Activated CD8-positive, alpha-beta T cell treated with anti-CD3 and anti-CD28 coated beads for 36 hours (primary cell): ENCODE measurements around the gene NPC1. TPM values are rescaled to one million over a fixed set of nuclear protein-coding genes. Genes with fewer than 3 reads are reported as not detected.

ENCODE experiments used
- ATAC-seq: fragments of 200-7000 bp; cut with Tn5 transposase; one replicate; pipeline ENCODE4 v1.10.0; 2021; ENCODE audit warnings: mild to moderate bottlenecking, moderate library complexity
- CTCF ChIA-PET: fragments of 350-600 bp; sonication (Branson Sonifier 250); formaldehyde crosslinking; loops from one replicate; lab custom pipeline; 2021; ENCODE audit warnings: antibody characterized with exemption; lab: Charles Lee
- POLR2A ChIA-PET: fragments of 350-600 bp; sonication (Branson Sonifier 250); formaldehyde crosslinking; loops from one replicate; lab custom pipeline; 2021; ENCODE audit warnings: antibody characterized with exemption; lab: Charles Lee
- DNase-seq: peaks from one replicate; pipeline ENCODE4 v3.0.0-alpha.2; 2020
- H3K27ac Mint-ChIP-seq: one replicate; pipeline ENCODE4 v1.8.0; 2021; ENCODE audit warnings: mild to moderate bottlenecking, mixed read lengths
- H3K27me3 Mint-ChIP-seq: one replicate; pipeline ENCODE4 v1.8.0; 2021; ENCODE audit warnings: mixed read lengths
- H3K36me3 Mint-ChIP-seq: one replicate; pipeline ENCODE4 v1.8.0; 2021; ENCODE audit warnings: low read depth, mixed read lengths
- H3K4me1 Mint-ChIP-seq: one replicate; pipeline ENCODE4 v1.8.0; 2021; ENCODE audit warnings: low read depth, mixed read lengths
- H3K4me3 Mint-ChIP-seq: one replicate; pipeline ENCODE4 v1.8.0; 2021; ENCODE audit warnings: mild to moderate bottlenecking, moderate library complexity, mixed read lengths
- H3K9me3 Mint-ChIP-seq: one replicate; pipeline ENCODE4 v1.8.0; 2021; ENCODE audit warnings: mixed read lengths
- intact Hi-C: fragments of 100-400 bp; cut with micrococcal nuclease; formaldehyde crosslinking; loops from one replicate; pipeline ENCODE4 v1.10.0; 2022
- total RNA-seq, 2 experiments: library from RNA; stranded (reverse); gene quantifications; one replicate each; pipeline ENCODE4 v1.2.3, GENCODE V29; 2021
- TF ChIP-seq, protein P1 (sequence below): fragments of 200-600 bp; IDR thresholded peaks from one replicate; pipeline ENCODE4 v1.8.0; 2022; ENCODE audit warnings: antibody characterized with exemption, mild to moderate bottlenecking

The NPC1 gene
- total RNA-seq, 2 experiments from 2014 or later: 21.5 to 22.9 TPM

GRCh38 chr18:23506393-23506792 is 79.9 kb downstream of the NPC1 start:
- ChIA-PET CTCF (interaction anchor here (1.0 to 1.5 kb wide), 2 partner anchors 82 to 375 kb away, joined by 3 to 5 read pairs; no protein-coding TSS in a partner anchor), POLR2A (no interaction called here)
- peaks cover 35% of the 10 kb centered on the region for H3K4me1 Mint-ChIP-seq
- H3K36me3 Mint-ChIP-seq: peaks cover 23% of the 10 kb centered on the region
- ATAC-seq: no peak
- no peak for DNase-seq
- no peak overlapping the region for H3K27ac Mint-ChIP-seq
- intact Hi-C loops: no loop called here
- no peaks in the 10 kb centered on the region for H3K9me3 Mint-ChIP-seq
- no peaks in the 10 kb centered on the region for H3K27me3 Mint-ChIP-seq
- H3K4me3 Mint-ChIP-seq: no peak overlapping the region
- TF ChIP-seq, protein P1, sequence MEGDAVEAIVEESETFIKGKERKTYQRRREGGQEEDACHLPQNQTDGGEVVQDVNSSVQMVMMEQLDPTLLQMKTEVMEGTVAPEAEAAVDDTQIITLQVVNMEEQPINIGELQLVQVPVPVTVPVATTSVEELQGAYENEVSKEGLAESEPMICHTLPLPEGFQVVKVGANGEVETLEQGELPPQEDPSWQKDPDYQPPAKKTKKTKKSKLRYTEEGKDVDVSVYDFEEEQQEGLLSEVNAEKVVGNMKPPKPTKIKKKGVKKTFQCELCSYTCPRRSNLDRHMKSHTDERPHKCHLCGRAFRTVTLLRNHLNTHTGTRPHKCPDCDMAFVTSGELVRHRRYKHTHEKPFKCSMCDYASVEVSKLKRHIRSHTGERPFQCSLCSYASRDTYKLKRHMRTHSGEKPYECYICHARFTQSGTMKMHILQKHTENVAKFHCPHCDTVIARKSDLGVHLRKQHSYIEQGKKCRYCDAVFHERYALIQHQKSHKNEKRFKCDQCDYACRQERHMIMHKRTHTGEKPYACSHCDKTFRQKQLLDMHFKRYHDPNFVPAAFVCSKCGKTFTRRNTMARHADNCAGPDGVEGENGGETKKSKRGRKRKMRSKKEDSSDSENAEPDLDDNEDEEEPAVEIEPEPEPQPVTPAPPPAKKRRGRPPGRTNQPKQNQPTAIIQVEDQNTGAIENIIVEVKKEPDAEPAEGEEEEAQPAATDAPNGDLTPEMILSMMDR: no peak

DNA sequence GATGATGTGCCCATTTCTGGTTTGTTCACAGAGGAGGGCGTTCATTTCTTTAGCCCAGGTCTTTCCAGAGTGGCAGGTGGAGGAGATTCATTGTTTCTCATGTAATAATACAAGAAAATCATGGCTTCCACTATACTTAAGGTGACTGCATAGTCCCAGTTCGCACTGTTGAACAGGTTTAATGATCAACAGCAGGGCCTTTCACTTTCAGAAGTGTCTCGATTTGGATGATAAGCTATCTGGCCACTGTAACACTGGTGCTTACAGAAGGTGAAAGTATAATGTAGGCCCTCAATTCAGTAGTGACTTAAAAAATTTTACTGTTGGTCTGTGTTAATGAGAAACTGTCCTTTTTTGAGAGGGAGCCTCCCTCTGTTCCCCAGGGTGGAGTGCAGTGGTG is 81.6 kb downstream of the NPC1 start:
- Mint-ChIP-seq H3K4me1 (peaks cover 33% of the 10 kb centered on the region), H3K9me3 (no peaks in the 10 kb centered on the region), H3K27me3 (no peaks in the 10 kb centered on the region), H3K27ac (peak overlapping the region; percentile 84), H3K4me3 (peak overlapping the region; percentile 97), H3K36me3 (peaks cover 12% of the 10 kb centered on the region)
- CTCF ChIA-PET: interaction anchor here (0.6 to 1.7 kb wide), 9 partner anchors 10 to 373 kb away, joined by 3 to 6 read pairs (median 4); no protein-coding TSS in a partner anchor
- intact Hi-C loops: loop anchor here (5.0 kb wide), 1 partner anchor 83 kb away; the partner anchor contains the start of gene NPC1
- DNase-seq: peak; percentile 22
- TF ChIP-seq, protein P1: no peak
- peak; percentile 14 for ATAC-seq
- POLR2A ChIA-PET: interaction anchor here (1.5 to 3.5 kb wide), 2 partner anchors 16 to 18 kb away, joined by 6 to 11 read pairs; no protein-coding TSS in a partner anchor

DNA sequence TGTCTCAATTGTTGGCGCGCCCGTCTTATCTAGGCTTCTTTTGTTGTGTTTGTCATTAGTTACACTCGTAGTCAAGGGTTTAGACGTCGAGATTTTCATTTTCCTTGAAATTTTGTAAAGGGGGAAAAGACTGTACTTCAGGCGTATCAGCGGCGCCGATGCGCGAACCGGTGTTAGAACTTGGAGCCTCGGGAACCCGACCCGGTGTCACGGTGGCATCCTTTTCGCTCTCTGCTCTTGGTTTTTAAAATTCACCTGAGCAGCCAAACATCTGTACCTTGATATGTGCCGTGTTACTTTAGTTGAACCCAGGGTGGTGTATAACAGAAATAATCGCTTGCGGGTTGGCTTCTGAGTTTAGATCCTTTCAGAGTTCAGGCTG is 82.4 kb downstream of the NPC1 start:
- intact Hi-C loops: loop anchor here (5.0 kb wide), 1 partner anchor 83 kb away; the partner anchor contains the start of gene NPC1
- POLR2A ChIA-PET: interaction anchor here (1.5 to 3.5 kb wide), 4 partner anchors 16 to 76 kb away, joined by 5 to 11 read pairs (median 6); partner anchors contain the start of gene RIOK3
- no peaks in the 10 kb centered on the region for H3K27me3 Mint-ChIP-seq
- TF ChIP-seq, protein P1: no peak
- H3K4me3 Mint-ChIP-seq: peak overlapping the region; percentile 97
- ATAC-seq (no peak), DNase-seq (peak; percentile 18)
- H3K27ac Mint-ChIP-seq: peak overlapping the region; percentile 84
- CTCF ChIA-PET: interaction anchor here (1.1 to 1.7 kb wide), 3 partner anchors 11 to 20 kb away, joined by 3 to 4 read pairs (median 4); no protein-coding TSS in a partner anchor
- peaks cover 12% of the 10 kb centered on the region for H3K36me3 Mint-ChIP-seq
- peaks cover 35% of the 10 kb centered on the region for H3K4me1 Mint-ChIP-seq
- no peaks in the 10 kb centered on the region for H3K9me3 Mint-ChIP-seq

DNA sequence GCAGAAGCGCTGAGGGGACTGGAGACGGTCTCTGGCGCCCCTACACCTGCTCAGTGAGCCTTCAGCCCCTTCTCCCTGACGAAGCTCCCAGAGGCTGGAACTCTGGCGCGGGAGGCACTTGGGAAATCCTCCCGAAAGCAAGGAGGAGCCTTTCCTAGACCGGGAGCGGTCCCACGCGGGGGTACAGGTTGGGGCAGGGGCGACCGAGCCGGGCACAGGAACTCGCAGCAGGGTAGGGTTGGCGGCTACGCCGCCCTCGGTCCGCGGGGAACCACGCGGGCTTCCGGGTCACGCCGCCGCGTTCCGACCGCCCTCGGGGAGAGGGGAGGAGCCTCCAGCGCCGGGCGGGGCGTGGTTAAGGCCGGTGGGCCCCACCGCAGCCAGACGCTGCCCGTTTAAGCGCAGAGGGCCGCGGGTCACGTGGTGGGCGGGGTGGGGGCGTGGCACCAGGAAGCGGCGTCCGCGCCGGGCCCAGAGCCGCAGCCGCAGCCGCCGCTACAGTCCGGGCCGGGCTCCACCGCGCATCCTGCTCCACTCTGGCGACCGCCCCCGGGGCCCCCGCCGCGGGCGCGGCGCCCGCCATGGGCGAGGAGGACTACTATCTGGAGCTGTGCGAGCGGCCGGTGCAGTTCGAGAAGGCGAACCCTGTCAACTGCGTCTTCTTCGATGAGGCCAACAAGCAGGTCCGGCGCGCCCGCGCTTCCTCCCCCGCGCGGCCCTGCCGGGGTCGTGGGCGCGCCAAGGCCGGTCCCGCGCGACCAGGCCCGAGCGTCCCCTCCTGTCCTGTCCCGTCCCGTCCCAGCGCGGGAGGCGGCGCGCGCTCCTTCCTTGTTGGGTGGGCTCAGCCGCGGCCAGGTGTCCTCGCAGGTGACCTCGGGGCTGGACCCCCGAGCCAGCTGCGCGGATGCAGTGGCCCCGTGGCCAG is 83.0 kb downstream of the NPC1 start, which contains the start of gene RMC1:
Gene RMC1, plus strand, starts transcription at position 474 of the 925 bp plus-strand sequence. Its CDS starts 108 bp downstream, at position 582.
- H3K9me3 Mint-ChIP-seq: no peaks in the 10 kb centered on the region
- TF ChIP-seq, protein P1: no peak
- intact Hi-C loops: loop anchor here (5.0 kb wide), 1 partner anchor 84 kb away; the partner anchor contains the start of gene NPC1

More for the DNA sequence above, 83.0 kb downstream of the NPC1 start, which contains the start of gene RMC1:
- Mint-ChIP-seq H3K36me3 (peaks cover 11% of the 10 kb centered on the region), H3K4me3 (peak within 1 kb of the TSS; percentile 97), H3K27ac (peak within 1 kb of the TSS; percentile 89), H3K27me3 (no peaks in the 10 kb centered on the region), H3K4me1 (peaks cover 36% of the 10 kb centered on the region)
- POLR2A ChIA-PET: interaction anchor here (1.1 to 3.5 kb wide), 7 partner anchors 10 to 82 kb away, joined by 4 to 11 read pairs (median 6); partner anchors contain the start of genes NPC1 and RIOK3
- CTCF ChIA-PET: interaction anchor here (0.6 to 1.8 kb wide), 5 partner anchors 11 to 23 kb away, joined by 3 to 5 read pairs (median 4); no protein-coding TSS in a partner anchor
- ATAC-seq (peak; percentile 94), DNase-seq (peak; percentile 97)
